HG03439 (cell line): Measurements from ENCODE around the gene GNLY.

Source experiments
- ATAC-seq: cut with Tn5 transposase; IDR thresholded peaks from one replicate; pipeline ENCODE4 v1.9.1; 2021; ENCODE audit warnings: mild to moderate bottlenecking, moderate library complexity; ENCODE audit not compliant: unreplicated experiment

The GNLY gene

GRCh38 chr2:85723707-85724360 is 29.7 kb downstream of the GNLY start:
- ATAC-seq = no peak

DNA sequence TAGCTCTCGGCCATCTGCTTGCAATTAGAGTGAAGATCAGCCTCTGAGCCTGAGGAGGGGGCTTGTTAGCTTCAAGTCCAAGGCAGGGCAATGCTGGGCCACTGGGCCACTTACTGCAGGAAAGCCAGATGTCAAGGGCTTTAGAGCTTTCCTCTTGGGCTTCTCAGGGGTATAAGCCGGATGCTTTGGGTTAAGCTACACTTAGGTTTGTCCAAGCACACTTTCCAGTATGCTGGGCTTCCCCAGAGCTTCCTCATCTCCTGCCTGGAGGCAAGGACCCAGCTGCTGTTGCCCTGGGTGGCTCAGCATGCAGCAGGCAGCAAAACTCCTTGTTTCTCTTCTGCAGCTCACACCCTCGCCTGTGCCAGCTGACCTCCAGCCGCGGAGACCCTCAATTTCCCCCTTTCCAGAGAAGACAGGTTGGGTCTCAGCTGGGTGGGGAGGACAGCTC is 30.6 kb downstream of the GNLY start:
- no peak for ATAC-seq

DNA sequence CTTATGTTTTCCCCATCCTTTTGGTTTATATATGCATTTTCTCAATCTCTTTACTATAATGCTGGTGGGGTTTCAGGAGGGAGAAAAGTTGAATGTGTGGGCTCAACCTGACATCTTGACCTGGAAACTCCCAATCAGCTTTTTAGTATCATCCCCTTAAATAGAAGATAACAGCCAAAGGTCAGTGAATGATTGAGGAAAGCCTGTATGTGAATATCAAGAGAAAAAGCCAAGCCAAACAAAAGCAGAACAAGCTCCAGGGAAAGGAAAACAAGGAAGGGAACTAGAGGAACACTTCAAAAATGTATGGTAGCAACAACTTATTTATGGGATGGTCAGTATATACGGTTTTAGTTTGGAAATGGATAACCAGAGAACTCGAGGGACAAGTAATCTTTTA is 31.3 kb downstream of the GNLY start:
- ATAC-seq = no peak

DNA sequence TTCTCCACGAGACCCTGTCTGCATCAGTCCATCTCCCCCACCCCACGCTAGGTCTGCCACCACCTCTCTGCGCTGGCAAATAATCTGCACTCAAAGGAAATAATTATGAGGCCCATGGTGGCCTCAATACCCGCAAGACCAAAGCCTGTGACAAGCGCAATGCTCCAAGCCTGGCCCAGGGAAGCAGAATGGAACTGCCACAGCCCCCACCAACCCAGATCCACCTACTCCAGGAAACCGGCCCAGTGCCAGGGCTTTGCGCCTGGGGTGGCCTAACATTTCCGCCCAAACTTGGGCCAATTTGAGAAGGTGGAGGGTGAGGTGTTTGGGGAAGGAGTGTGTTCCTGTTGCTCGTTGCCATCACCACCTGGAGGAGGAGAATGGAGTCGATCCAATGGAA is 33.6 kb downstream of the GNLY start:
- no peak for ATAC-seq

GRCh38 chr2:85728342-85728741 is 34.2 kb downstream of the GNLY start:
- ATAC-seq = no peak

DNA sequence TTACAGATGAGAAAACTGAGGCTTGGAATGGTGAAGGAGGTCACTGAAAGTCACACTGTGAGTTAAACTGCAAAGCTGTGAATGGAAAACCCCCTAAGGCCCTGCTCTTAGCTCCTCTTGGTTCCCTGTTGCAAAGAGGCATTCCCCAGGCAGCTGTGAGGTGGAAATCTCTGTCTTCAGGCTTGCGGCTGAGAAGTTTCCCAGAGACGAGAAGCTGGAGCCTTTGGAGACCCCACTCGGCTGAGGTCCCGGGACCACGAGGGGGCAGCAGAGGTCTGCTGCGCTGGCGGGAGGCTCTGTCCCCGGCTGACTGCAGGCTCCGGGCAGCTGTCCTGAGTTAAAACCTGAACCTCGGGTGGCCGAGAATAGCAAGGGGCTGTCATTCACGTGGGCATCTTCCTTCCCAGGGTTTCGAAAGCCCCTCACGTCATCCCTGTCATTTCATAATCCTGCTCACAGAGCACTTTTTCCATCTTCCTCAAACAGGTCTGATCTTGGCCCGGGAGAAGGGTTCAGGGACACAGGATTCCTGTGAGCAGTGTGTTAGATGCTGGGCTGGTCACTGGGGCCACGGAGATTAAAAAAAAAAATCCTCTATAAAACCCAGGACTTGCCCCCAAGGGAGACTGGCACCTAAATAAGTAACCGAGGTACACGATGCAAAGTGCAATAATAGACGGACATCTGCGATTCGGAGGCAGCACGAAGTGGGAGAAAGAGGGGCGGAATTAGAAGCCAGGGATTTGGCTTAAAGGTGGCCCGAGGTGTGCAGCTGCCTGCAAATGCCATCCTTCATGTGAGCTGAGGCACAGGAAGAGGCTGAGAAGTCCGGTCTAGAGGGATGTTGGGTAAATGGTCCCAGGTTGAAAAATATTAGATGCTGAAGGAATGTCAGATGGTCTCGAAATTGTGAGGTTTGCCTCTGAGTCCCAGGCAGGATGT is 35.0 kb downstream of the GNLY start:
- no peak for ATAC-seq

DNA sequence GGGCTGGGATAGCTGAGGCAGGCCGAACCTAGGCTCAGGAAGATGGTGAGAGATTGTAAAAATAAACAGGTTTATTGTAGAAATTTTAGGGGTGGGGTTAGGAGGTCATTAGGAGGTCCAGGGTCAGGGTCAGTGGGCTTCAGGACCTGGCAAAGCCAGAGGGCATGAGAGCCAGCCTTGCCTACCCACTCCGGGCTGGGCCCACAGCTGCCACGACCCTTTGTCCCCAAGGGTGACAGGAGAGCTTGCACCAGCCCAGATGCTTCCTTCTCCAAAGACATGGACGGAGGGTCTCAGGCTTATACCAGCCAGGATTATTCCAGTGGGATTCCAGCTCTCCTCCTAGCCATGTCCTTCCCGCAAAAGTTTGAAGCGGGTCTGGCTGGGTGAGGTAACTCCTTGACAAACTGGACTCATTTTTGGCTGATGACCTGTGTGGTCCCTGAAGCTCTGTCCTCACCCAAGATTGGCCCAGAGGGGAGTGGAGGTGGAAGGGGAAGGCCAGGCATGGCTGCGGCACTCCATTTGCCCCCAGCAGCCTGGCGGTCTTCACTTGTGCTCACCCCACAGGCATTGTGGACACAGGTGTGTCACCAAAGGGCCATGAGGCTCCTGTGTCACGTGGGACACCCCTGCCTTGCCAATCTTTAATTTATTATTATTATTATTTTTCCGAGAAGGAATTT is 35.8 kb downstream of the GNLY start:
- no peak for ATAC-seq

GRCh38 chr2:85730686-85731230 is 36.6 kb downstream of the GNLY start:
- ATAC-seq = no peak

DNA sequence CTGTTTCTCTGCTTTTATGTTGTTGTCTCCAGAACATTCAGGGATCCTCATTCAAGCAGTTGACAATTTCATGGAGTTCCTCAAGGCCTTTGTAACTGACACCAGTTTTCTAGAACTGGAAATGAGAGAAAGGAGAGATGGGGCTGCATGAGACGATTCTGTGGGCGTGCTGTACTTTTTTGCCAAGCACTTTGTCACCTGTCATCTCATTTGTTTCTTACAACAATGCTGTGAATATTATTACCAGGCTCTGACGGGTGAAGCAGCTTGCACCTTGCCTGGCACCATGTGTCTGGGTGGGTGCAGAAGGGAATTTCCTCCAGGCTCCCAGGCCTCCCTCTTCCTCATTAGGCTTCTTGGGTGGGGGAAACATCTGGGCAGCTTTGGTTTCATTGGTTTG is 37.4 kb downstream of the GNLY start:
- ATAC-seq = no peak

DNA sequence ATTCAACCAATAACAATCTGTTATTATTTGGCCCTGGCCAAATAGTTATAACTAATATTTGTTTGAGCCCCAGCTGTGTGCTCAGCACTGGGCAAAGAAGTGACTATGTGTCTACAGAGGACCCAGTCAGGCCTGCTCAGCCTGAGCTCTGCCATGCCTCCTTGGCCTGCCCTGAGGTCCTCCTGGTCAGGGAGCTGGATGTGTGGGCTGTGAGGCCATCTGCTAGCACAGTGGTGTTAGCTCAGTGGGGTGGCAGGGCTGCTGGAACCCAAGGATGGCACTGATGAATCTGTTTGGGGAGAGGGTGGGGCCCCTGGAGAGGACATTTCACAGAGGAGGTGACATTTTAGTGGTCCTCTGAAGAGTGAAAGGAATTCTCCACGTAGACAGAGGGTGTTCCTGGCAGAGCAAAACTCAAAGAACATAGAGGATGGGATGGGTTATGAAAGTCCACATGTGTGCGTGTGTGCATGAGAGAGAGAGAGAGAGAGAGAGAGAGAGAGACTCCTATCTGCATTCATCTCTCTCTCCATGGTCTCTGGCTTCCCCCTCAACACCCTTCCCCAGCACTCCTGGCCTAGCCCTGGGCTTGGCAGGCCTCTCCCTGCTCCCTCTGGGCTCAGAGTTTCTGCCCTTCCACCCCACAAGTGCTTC is 38.4 kb downstream of the GNLY start:
- ATAC-seq = no peak

DNA sequence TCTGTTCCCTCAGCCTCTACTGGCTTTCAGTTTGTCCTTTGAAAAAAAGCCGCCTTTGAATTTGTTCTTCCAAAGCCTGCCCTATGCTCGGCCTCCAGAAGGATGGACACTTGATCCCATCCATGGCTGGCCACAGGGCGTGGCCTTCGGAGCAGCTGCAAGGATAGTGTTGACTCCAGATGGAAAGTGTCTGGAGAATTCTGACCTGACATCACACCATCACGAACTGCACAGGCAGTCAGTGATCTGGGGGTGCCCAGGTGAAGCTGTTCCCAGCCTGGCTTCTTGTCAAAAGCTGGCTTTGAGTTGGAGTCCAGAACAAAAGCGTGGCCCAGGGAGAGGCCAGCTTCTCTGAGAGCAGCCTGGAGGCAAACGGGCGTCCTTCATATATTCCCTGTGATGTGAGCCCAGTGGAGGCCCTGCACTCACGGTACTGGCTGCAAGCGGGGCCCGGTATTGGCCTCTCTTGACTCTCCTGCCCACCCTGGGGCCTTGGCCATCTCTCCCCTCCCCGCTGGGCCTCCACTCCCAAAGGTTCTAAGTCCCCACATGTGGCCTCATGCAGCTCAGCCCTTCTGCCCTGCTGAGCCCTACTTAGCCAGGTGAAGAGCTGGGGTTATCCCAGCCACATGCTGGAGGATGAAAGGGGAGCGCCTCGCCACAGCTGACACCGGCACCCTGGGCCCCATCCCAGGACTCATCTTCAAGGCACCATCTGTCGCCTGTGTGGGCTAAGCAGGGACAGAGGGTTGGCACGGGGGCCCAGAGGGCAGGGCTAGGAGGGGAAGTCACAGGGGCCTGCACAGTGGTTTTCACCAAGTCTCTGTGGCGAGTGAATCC is 39.2 kb downstream of the GNLY start:
- ATAC-seq = no peak

GRCh38 chr2:85734015-85734414 is 39.9 kb downstream of the GNLY start:
- no peak for ATAC-seq

DNA sequence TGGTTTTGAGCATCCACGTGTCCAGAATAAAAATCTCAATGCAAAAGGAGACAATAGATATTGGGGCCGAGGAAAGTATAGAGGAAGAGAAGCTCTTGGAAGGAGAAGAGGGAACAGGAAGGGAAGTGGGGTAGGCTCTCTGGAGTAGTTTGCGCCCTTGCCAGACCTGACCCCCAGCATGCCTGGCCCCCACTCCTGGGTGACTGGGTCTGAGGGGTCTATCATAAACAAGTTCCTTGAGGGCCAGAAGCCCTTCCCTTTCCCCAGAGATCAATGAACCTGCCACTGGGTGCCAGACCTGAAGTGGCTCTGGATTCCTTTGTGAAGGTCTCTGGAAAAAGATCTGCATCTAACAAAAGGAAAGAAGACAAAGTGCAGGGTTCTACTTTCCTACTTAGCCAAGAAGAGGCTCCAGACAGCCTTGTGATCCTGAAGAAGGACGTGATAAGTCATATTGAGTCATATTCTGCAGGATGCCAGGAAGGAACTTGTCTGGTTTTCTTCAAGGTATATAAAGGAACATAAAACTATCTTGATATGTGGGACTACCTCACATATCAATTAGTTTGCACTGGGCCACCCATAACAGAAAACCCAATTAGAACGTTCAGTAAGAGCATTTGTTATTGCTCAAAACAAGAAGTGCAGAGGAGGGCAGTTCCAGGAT is 40.9 kb downstream of the GNLY start:
- no peak for ATAC-seq

GRCh38 chr2:85735691-85736090 is 41.5 kb downstream of the GNLY start:
- ATAC-seq = no peak

DNA sequence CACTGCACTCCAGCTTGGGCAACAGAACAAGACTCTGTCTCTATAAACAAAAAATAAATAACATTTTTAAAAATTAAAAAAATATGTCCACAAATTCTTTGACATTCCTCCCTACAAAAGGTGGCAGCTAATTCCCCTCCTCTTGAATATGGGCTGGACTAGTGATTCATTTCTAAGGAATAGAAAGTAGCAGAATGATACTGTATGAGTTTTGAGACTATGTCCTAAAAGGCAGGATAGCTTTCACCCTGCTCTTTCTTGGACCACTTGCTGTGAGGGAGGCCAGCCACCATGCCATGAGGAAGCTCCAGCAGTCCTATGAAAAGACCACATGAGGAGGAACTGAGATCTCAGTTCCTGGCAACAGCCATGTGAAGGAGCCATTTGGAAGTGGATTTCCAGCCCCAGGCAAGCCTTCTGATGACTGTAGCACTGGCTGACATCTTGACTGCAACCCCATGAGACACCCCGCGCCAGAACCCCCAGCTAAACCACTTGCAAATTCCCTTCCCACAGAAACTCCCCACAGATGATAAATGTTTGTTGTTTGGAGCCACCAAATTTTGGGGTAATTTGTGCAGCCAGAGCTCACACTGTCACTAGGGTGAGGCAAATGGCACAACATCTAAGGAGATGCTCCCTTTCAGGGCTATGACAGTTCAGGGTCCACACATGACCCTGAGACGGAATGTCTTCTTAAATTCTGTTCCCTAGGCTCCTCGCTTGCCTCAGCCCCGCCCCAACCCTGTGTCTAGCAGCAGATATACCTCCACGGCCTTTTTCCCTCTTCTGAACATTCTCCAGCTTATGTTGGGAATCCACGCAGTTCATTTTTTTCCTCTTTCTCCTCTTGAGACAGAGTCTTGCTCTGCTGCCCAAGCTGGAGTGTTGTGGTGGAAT is 42.5 kb downstream of the GNLY start:
- no peak for ATAC-seq

DNA sequence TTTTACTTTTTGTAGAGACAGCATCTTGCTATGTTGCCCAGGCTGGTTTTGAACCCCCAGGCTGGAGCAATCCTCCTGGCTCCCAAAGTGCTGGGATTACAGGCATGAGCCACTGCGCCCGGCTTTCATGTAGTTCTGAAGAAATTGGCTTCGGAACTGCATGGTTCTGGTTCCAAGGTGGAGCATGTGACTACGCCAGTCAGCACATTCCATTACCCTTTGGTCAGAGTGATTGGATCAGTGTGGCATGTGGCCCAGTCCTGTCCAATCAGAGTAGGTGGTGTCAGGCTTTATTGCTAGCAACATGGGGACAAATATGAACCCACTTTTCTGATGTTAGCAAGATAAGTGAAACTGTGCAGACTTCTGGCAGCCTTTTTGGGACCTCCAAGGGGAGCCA is 43.3 kb downstream of the GNLY start:
- no peak for ATAC-seq

DNA sequence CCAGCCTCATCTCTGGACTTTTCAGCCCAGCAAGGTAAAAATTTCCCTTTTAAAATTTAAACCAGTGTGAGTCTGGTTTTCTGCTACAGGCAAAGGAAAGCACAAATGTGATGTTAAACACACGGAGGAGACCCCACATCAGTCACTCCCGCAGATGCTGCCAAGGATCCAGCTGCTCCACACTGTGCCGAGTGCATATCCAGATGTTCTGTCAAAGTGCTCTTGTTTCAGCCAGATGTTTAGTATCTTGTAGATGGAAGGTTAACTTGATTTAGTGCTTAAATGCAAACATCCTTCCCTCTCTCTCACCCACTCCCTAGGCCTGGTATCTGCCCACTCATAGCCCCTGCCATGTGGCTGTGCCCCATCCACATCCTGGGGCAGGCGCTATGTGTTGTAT is 43.8 kb downstream of the GNLY start:
- no peak for ATAC-seq

- no peak for ATAC-seq
Measured at GRCh38 chr2:85740193-85740592, 46.0 kb downstream of the GNLY start.
